SK-N-DZ (cell line): ENCODE results near the gene ADGRL1. TPM values are rescaled to one million over a fixed set of nuclear protein-coding genes. Genes with fewer than 3 reads are reported as not detected.
"Not testable (repeated sequence)": the region's sequence is repeated elsewhere in the genome, so short reads cannot be mapped to it uniquely, and the experiment has no call there.

Source experiments
- DNase-seq: peaks from one replicate; pipeline ENCODE4 v3.0.0-alpha.2; 2015; ENCODE audit warnings: low spot score
- polyA plus RNA-seq, 2 experiments: library from polyadenylated mRNA; depleted of rRNA; stranded (reverse); fragments of >200 nt; gene quantifications; 2 replicates each; pipeline ENCODE4 v1.2.3, GENCODE V29; 2014

Gene ADGRL1
- 22.2 and 23.0 TPM in 2 replicates for polyA plus RNA-seq (2014; cell fraction: cytosol; rRNA removed)
- 22.7 and 60.2 TPM in 2 replicates for polyA plus RNA-seq (2014; cell fraction: nucleus; rRNA removed)

GRCh38 chr19:14205452-14206287 is at the start of gene ADGRL1:
ADGRL1 (minus strand) TSS chr19:14206169; CDS start chr19:14183602, 22,567 bp downstream.
- not testable (repeated sequence) for DNase-seq

GRCh38 chr19:14255316-14255715 is 49.3 kb upstream of the ADGRL1 start:
- DNase-seq = not testable (repeated sequence)

GRCh38 chr19:14253822-14254599 is 48.0 kb upstream of the ADGRL1 start:
- DNase-seq = not testable (repeated sequence)

DNA sequence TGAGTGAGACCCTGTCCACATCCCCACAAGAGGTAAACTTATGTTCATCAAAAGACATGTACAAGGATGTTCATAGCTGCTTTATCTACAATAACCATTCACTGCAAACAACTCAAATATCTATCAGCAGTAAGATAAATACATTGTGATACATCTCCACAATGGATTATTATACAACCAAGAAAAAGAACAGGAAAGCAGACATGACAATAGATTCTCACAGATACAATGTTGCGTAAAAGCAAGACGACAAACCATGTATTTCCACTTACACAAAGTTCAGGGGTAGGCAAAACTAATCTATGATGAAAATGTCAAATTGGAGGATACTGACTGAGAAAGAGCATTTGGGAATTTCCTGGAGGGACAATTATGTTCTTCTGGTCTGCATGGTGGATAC is 46.2 kb upstream of the ADGRL1 start:
- not testable (repeated sequence) for DNase-seq

- no peak for DNase-seq
Measured at GRCh38 chr19:14250870-14251269, 44.9 kb upstream of the ADGRL1 start.

- not testable (repeated sequence) for DNase-seq
Measured at GRCh38 chr19:14250315-14250714, 44.3 kb upstream of the ADGRL1 start.

- not testable (repeated sequence) for DNase-seq
Measured at GRCh38 chr19:14249891-14250290, 43.9 kb upstream of the ADGRL1 start.

DNA sequence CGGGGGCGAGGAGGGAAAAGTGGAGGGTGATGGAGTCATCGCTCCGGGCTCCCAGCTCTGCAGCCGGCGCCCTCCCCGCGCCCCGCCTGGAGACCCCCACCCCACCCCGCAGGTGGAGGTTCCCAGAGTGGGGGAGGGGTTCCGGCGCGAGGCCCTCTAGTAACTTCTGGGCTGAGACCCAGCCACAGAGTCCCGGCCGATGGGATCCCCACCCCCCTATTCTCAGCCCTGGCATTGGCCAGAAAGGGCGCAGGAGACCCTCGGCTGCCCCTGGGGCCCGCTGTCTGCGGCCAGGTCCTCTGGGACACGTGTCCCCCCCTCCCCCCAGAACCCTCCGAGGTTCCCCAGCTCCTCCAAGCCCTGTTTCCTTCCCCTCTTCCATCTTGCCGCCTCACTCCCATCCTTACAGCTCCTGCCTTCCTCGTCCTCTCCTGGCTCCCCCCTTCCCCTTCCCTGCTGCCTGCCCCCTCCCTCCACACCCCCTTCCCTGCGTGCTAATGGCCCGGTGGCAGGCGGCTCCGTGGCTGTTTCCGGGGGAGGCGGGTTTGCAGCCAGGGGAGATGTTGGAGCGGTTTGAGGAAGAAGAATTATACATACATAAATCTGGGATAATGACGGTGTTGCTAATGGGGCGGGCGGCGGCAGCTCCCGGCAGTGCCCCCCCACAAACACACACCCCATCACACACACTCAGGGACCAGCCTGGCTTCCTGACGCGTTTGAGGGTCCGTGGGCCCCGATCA is 43.2 kb upstream of the ADGRL1 start:
- DNase-seq = peak; percentile 52

DNA sequence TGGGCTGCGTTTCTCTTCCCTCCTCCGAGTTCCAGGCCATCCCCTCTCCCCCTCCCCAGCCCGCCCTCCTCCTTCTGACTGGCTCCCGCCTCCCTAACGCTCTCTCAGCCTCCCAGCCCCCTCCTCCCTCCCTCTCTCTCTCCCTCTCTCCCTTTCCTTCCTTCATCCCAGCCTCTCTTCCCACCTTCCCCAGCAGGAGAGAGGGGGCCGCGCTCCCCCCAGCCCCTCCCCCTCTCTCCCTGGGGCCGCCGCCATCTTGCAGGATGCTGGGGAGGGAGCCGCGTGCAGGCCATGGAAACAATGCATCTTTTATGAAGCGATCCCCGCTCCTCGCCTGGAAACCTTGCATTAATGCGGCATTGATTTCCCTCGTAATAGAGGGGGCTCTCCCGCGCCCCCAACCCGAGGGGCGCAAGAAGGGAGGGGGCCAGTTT is 42.6 kb upstream of the ADGRL1 start:
- peak; percentile 88 for DNase-seq

GRCh38 chr19:14247548-14248471 is 41.8 kb upstream of the ADGRL1 start:
- DNase-seq = not testable (repeated sequence)

GRCh38 chr19:14247205-14247547 is 41.2 kb upstream of the ADGRL1 start:
- DNase-seq = not testable (repeated sequence)

GRCh38 chr19:14244393-14244792 is 38.4 kb upstream of the ADGRL1 start:
- not testable (repeated sequence) for DNase-seq

GRCh38 chr19:14243718-14244117 is 37.7 kb upstream of the ADGRL1 start:
- DNase-seq = not testable (repeated sequence)

DNA sequence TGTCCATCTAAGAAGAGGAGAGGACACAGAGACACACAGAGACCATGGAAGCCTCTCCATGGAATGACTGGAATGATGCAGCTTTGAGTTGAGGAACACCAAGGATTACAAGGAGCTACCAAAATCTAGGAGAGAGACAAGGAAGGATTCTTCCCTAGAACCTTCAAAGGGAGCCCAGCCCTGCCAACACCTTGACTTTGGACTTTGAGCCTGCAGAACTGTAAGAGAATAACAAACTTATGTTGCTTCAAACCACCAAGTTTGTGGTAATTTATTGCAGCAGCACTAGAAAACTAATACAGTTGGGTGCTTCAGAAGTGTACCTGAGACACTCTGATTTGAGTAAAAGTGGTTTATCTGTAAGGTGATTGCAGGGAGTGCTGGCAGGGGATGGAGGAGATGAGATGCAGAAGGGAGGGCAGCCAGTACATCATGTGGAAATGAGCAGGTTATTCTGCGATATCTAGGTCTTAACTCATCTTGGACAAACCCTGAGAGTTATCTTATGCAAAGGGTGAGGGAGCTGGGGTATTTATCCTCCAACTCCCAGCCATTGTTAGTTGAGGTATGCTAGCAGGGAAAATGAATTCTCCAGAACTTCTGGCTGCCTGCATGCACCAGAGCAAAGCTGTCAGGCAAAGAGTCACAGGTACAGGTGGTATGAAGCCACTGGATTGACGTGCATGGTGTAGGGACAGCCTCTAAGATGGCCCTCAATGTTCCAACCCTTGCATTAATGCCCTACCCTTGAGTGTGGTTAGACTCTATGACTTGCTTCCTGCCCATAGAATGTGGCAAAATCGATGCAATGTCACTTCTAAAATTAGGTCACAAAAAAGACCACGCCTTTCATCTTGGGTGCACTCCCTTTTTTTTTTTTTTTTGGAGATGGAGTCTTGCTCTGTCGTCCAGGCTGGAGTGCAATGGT is 31.3 kb upstream of the ADGRL1 start:
- no peak for DNase-seq

DNA sequence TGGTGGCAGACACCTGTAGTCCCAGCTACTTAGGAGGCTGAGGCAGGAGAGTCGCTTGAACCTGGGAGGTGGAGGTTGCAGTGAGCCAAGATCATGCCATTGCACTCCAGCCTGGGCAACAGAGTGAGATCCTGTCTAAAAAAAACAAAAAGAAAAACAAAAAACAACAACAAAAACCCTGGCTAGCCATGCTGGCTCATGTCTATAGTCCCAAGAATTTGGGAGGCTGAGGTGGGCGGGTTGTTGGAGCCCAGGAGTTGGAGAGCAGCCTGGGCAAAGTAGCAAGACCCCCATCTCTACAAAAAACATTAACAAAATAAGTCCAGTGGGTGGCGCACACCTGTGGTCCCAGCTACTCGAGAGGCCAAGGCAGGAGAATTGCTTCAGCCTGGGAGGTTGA is 27.0 kb upstream of the ADGRL1 start:
- DNase-seq = not testable (repeated sequence)

- DNase-seq = not testable (repeated sequence)
Measured at GRCh38 chr19:14228446-14229071, 22.6 kb upstream of the ADGRL1 start.

- not testable (repeated sequence) for DNase-seq
Measured at GRCh38 chr19:14226498-14226897, 20.5 kb upstream of the ADGRL1 start.

GRCh38 chr19:14222886-14223285 is 16.9 kb upstream of the ADGRL1 start:
- DNase-seq = no peak

DNA sequence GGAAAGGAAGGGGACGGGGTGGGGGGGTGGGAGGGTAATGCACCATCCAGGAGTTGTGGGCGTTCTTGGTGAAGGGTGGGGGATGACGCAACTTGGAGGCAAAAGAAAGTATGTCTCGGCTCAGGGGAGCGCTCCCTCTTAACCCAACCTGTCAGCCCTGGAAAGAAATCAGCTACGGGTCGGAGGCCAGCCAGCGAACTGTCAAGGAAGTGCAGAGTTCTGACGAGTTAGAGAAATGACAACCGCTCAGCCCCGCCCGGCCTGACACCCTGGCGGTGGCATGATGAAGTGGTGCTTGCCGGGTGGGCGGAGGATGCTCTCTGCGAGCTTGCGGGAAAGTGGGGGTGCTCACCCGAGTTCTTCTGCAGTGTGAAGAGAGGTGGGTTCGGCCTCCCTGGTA is 15.4 kb upstream of the ADGRL1 start:
- peak; percentile 23 for DNase-seq
